HEK293 (cell line): ENCODE results near the gene CTPS1.

Source experiments
- BCL11B ChIP-seq: fragments of 450-650 bp; formaldehyde crosslinking; IDR thresholded peaks from 2 replicates; pipeline ENCODE4 v1.5.1; 2016; ENCODE audit warnings: low read depth, missing biosample characterization, missing genetic modification characterization
- GLI4 ChIP-seq: fragments of 450-650 bp; formaldehyde crosslinking; IDR thresholded peaks from 2 replicates; pipeline ENCODE4 v1.5.1; 2016; ENCODE audit warnings: missing biosample characterization, missing genetic modification characterization
- HOXC10 ChIP-seq: sonication (generic); formaldehyde crosslinking; IDR thresholded peaks from 2 replicates; pipeline ENCODE4 v1.8.1; 2023; ENCODE audit warnings: mild to moderate bottlenecking, missing genetic modification reagents
- HOXD13 ChIP-seq: sonication (generic); formaldehyde crosslinking; IDR thresholded peaks from 2 replicates; pipeline ENCODE4 v1.8.0; 2022; ENCODE audit warnings: missing genetic modification reagents, borderline replicate concordance
- KLF10 ChIP-seq: fragments of 450-650 bp; IDR thresholded peaks from 2 replicates; pipeline ENCODE4 v1.5.1; 2018; ENCODE audit warnings: missing biosample characterization, mild to moderate bottlenecking, missing genetic modification characterization
- KLF16 ChIP-seq: fragments of 450-650 bp; formaldehyde crosslinking; IDR thresholded peaks from 2 replicates; pipeline ENCODE4 v1.5.1; 2017; ENCODE audit warnings: missing biosample characterization, missing genetic modification characterization
- MZF1 ChIP-seq: fragments of 450-650 bp; formaldehyde crosslinking; IDR thresholded peaks from 2 replicates; pipeline ENCODE4 v1.5.1; 2017; ENCODE audit warnings: missing biosample characterization, missing genetic modification characterization, borderline replicate concordance
- OVOL3 ChIP-seq: fragments of 450-650 bp; formaldehyde crosslinking; IDR thresholded peaks from 2 replicates; pipeline ENCODE4 v1.5.1; 2016; ENCODE audit warnings: missing biosample characterization, missing genetic modification characterization
- WT1 ChIP-seq: fragments of 450-650 bp; formaldehyde crosslinking; IDR thresholded peaks from 2 replicates; pipeline ENCODE4 v1.5.1; 2016; ENCODE audit warnings: missing biosample characterization, missing genetic modification characterization
- ZBTB8A ChIP-seq: fragments of 450-650 bp; formaldehyde crosslinking; IDR thresholded peaks from 2 replicates; pipeline ENCODE4 v1.5.1; 2016; ENCODE audit warnings: missing biosample characterization, missing genetic modification characterization
- ZNF112 ChIP-seq: fragments of 450-650 bp; formaldehyde crosslinking; IDR thresholded peaks from 2 replicates; pipeline ENCODE4 v1.5.0; 2017; ENCODE audit warnings: missing biosample characterization, missing genetic modification characterization
- ZNF121 ChIP-seq: fragments of 450-650 bp; formaldehyde crosslinking; IDR thresholded peaks from 2 replicates; pipeline ENCODE4 v1.5.1; 2016; ENCODE audit warnings: missing biosample characterization, missing genetic modification characterization
- ZNF132 ChIP-seq: fragments of 450-650 bp; formaldehyde crosslinking; IDR thresholded peaks from 2 replicates; pipeline ENCODE4 v1.5.1; 2017; ENCODE audit warnings: missing biosample characterization, missing genetic modification characterization, borderline replicate concordance
- ZNF146 ChIP-seq: fragments of 450-650 bp; formaldehyde crosslinking; IDR thresholded peaks from 2 replicates; pipeline ENCODE4 v1.5.1; 2016; ENCODE audit warnings: missing biosample characterization, missing genetic modification characterization
- ZNF202 ChIP-seq: fragments of 450-650 bp; formaldehyde crosslinking; IDR thresholded peaks from 2 replicates; pipeline ENCODE4 v1.5.1; 2016; ENCODE audit warnings: missing biosample characterization, missing genetic modification characterization, borderline replicate concordance
- ZNF239 ChIP-seq: fragments of 450-650 bp; formaldehyde crosslinking; IDR thresholded peaks from 2 replicates; pipeline ENCODE4 v1.5.1; 2016; ENCODE audit warnings: missing biosample characterization, missing genetic modification characterization
- ZNF24 ChIP-seq: fragments of 450-650 bp; formaldehyde crosslinking; IDR thresholded peaks from 2 replicates; pipeline ENCODE4 v1.5.1; 2016; ENCODE audit warnings: missing biosample characterization, missing genetic modification characterization
- ZNF302 ChIP-seq: fragments of 450-650 bp; formaldehyde crosslinking; IDR thresholded peaks from 2 replicates; pipeline ENCODE4 v1.5.1; 2016; ENCODE audit warnings: missing biosample characterization, missing genetic modification characterization, low read depth
- ZNF394 ChIP-seq: fragments of 450-650 bp; formaldehyde crosslinking; IDR thresholded peaks from 2 replicates; pipeline ENCODE4 v1.5.1; 2016; ENCODE audit warnings: missing biosample characterization, missing genetic modification characterization, mild to moderate bottlenecking, moderate library complexity, borderline replicate concordance
- ZNF48 ChIP-seq: fragments of 450-650 bp; formaldehyde crosslinking; IDR thresholded peaks from 2 replicates; pipeline ENCODE4 v1.5.1; 2016; ENCODE audit warnings: missing biosample characterization, missing genetic modification characterization
- ZNF660 ChIP-seq: fragments of 450-650 bp; IDR thresholded peaks from 2 replicates; pipeline ENCODE4 v1.5.1; 2018; ENCODE audit warnings: missing biosample characterization, mild to moderate bottlenecking, missing genetic modification characterization
- ZNF768 ChIP-seq: fragments of 450-650 bp; formaldehyde crosslinking; IDR thresholded peaks from 2 replicates; pipeline ENCODE4 v1.5.1; 2018; ENCODE audit warnings: missing biosample characterization, mild to moderate bottlenecking, missing genetic modification characterization
- ZNF791 ChIP-seq: fragments of 450-650 bp; formaldehyde crosslinking; IDR thresholded peaks from 2 replicates; pipeline ENCODE4 v1.5.1; 2016; ENCODE audit warnings: missing biosample characterization, missing genetic modification characterization
- ZNF830 ChIP-seq: fragments of 450-650 bp; IDR thresholded peaks from 2 replicates; pipeline ENCODE4 v1.5.0; 2018; ENCODE audit warnings: missing biosample characterization, missing genetic modification characterization, low read depth, mild to moderate bottlenecking, moderate library complexity
- ZSCAN30 ChIP-seq: fragments of 450-650 bp; IDR thresholded peaks from 2 replicates; pipeline ENCODE4 v1.5.1; 2018; ENCODE audit warnings: missing biosample characterization, mild to moderate bottlenecking, missing genetic modification characterization, moderate library complexity
- TF ChIP-seq, protein P1 (sequence below): sonication (generic); formaldehyde crosslinking; IDR thresholded peaks from 2 replicates; pipeline ENCODE4 v1.8.1; 2022; ENCODE audit warnings: mild to moderate bottlenecking, moderate library complexity, missing genetic modification reagents
- TF ChIP-seq, protein P2 (sequence below): fragments of 450-650 bp; formaldehyde crosslinking; conservative IDR thresholded peaks from 2 replicates; pipeline ENCODE4 v1.5.1; 2016; ENCODE audit warnings: low read depth, missing biosample characterization, missing genetic modification characterization
- TF ChIP-seq, protein P3 (sequence below): fragments of 450-650 bp; formaldehyde crosslinking; IDR thresholded peaks from 2 replicates; pipeline ENCODE4 v1.5.1; 2016; ENCODE audit warnings: missing biosample characterization, missing genetic modification characterization
- TF ChIP-seq, protein P4 (sequence below): fragments of 450-650 bp; formaldehyde crosslinking; IDR thresholded peaks from 2 replicates; pipeline ENCODE4 v1.5.1; 2016; ENCODE audit warnings: missing biosample characterization, missing genetic modification characterization
- TF ChIP-seq, protein P5 (sequence below): fragments of 450-650 bp; formaldehyde crosslinking; IDR thresholded peaks from 2 replicates; pipeline ENCODE4 v1.5.1; 2016; ENCODE audit warnings: missing biosample characterization, missing genetic modification characterization

CTPS1 gene

DNA sequence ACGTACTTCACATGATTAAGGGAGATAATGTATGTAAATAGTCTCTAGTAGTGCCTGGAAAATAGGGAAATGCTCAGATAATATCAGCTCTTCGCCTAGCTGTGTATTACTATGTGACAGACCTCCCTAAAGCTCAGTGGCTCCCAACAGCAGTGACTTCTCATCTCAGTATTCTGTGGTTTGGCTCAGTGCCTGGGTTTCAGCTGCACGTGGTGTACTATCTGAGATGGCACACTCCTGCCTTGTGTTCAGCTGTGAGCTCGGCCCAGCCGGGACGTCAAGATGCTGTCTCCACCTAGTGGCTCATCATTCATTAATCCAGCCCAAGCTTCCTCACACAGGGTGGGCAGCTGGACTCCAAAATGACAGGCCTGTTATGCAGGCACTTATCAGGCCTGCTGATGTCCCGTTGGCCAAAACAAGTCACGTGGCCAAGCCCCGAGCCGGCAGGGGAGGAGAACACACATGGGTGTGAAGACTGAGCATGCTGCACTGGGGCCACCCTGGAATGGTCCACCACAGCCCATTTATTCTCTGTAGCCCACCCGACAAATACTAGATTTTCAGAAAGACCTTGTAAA is 24.2 kb downstream of the CTPS1 start (continued):
- TF ChIP-seq, protein P1, sequence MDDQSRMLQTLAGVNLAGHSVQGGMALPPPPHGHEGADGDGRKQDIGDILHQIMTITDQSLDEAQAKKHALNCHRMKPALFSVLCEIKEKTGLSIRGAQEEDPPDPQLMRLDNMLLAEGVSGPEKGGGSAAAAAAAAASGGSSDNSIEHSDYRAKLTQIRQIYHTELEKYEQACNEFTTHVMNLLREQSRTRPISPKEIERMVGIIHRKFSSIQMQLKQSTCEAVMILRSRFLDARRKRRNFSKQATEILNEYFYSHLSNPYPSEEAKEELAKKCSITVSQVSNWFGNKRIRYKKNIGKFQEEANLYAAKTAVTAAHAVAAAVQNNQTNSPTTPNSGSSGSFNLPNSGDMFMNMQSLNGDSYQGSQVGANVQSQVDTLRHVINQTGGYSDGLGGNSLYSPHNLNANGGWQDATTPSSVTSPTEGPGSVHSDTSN: no peak; the same call in 1 of the 2 replicates
- TF ChIP-seq ZNF48 (no peak), ZNF112 (tag by site-specific recombination) (no peak), ZNF202 (tag by site-specific recombination) (no peak), GLI4 (tag by site-specific recombination) (no peak), ZNF239 (tag by site-specific recombination) (no peak), MZF1 (tag by site-specific recombination) (no peak), ZNF394 (tag by site-specific recombination) (peak; percentile 46), ZNF302 (tag by site-specific recombination) (no peak), ZNF768 (tag by site-specific recombination) (no peak), ZNF132 (tag by site-specific recombination) (no peak), OVOL3 (no peak), BCL11B (tag by site-specific recombination) (no peak), KLF16 (tag by site-specific recombination) (no peak), ZNF791 (no peak), ZNF24 (tag by site-specific recombination) (peak; percentile 45; the same call in 1 of the 2 replicates), HOXD13 (no peak), ZNF830 (no peak), ZNF121 (tag by site-specific recombination) (no peak), WT1 (tag by site-specific recombination) (peak; percentile 77), ZNF660 (tag by site-specific recombination) (peak; percentile 99), ZBTB8A (tag by site-specific recombination) (no peak), HOXC10 (no peak), ZSCAN30 (tag by site-specific recombination) (no peak; the same call in 1 of the 2 replicates), KLF10 (tag by site-specific recombination) (no peak), ZNF146 (tag by site-specific recombination) (no peak)
- TF ChIP-seq, protein P2, sequence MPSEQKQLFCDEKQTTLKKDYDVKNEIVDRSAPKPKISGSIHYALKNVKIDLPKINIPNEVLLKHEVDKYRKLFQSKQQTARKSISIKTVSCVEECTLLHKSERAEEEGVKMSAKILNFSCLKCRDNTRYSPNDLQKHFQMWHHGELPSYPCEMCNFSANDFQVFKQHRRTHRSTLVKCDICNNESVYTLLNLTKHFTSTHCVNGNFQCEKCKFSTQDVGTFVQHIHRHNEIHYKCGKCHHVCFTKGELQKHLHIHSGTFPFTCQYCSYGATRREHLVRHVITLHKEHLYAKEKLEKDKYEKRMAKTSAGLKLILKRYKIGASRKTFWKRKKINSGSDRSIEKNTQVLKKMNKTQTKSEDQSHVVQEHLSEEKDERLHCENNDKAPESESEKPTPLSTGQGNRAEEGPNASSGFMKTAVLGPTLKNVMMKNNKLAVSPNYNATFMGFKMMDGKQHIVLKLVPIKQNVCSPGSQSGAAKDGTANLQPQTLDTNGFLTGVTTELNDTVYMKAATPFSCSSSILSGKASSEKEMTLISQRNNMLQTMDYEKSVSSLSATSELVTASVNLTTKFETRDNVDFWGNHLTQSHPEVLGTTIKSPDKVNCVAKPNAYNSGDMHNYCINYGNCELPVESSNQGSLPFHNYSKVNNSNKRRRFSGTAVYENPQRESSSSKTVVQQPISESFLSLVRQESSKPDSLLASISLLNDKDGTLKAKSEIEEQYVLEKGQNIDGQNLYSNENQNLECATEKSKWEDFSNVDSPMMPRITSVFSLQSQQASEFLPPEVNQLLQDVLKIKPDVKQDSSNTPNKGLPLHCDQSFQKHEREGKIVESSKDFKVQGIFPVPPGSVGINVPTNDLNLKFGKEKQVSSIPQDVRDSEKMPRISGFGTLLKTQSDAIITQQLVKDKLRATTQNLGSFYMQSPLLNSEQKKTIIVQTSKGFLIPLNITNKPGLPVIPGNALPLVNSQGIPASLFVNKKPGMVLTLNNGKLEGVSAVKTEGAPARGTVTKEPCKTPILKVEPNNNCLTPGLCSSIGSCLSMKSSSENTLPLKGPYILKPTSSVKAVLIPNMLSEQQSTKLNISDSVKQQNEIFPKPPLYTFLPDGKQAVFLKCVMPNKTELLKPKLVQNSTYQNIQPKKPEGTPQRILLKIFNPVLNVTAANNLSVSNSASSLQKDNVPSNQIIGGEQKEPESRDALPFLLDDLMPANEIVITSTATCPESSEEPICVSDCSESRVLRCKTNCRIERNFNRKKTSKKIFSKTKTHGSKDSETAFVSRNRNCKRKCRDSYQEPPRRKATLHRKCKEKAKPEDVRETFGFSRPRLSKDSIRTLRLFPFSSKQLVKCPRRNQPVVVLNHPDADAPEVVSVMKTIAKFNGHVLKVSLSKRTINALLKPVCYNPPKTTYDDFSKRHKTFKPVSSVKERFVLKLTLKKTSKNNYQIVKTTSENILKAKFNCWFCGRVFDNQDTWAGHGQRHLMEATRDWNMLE (tag by site-specific recombination): no peak
- TF ChIP-seq, protein P3, sequence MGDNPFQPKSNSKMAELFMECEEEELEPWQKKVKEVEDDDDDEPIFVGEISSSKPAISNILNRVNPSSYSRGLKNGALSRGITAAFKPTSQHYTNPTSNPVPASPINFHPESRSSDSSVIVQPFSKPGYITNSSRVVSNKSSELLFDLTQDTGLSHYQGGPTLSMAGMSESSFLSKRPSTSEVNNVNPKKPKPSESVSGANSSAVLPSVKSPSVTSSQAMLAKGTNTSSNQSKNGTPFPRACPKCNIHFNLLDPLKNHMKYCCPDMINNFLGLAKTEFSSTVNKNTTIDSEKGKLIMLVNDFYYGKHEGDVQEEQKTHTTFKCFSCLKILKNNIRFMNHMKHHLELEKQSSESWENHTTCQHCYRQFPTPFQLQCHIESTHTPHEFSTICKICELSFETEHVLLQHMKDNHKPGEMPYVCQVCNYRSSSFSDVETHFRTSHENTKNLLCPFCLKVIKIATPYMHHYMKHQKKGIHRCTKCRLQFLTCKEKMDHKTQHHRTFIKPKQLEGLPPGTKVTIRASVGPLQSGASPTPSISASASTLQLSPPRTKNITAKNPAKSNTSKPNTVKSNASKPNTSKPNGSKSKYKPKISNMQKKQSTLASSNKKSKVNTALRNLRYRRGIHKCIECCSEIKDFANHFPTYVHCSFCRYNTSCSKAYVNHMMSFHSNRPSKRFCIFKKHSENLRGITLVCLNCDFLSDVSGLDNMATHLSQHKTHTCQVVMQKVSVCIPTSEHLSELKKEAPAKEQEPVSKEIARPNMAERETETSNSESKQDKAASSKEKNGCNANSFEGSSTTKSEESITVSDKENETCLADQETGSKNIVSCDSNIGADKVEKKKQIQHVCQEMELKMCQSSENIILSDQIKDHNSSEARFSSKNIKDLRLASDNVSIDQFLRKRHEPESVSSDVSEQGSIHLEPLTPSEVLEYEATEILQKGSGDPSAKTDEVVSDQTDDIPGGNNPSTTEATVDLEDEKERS (tag by site-specific recombination): no peak
- TF ChIP-seq, protein P4, sequence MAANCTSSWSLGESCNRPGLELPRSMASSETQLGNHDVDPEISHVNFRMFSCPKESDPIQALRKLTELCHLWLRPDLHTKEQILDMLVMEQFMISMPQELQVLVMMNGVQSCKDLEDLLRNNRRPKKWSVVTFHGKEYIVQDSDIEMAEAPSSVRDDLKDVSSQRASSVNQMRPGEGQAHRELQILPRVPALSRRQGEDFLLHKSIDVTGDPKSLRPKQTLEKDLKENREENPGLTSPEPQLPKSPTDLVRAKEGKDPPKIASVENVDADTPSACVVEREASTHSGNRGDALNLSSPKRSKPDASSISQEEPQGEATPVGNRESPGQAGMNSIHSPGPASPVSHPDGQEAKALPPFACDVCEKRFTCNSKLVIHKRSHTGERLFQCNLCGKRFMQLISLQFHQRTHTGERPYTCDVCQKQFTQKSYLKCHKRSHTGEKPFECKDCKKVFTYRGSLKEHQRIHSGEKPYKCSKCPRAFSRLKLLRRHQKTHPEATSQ (tag by site-specific recombination): no peak
- TF ChIP-seq, protein P5, sequence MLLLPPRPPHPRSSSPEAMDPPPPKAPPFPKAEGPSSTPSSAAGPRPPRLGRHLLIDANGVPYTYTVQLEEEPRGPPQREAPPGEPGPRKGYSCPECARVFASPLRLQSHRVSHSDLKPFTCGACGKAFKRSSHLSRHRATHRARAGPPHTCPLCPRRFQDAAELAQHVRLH (tag by site-specific recombination): no peak
